Natural killer cell (primary cell): ENCODE data around the gene SNX22. TPM values are rescaled to one million over a fixed set of nuclear protein-coding genes. Genes with fewer than 3 reads are reported as not detected.

Experiments
- ATAC-seq, 3 donors: fragments of 150-1000 bp in 2 of 3; fragments of 200-7000 bp in 1 of 3; cut with Tn5 transposase; 1 replicate in 1 of 3; 2 replicates in 2 of 3; pipeline ENCODE4 v1.10.0; 2021; ENCODE audit warnings: mild to moderate bottlenecking in 2 of 3, moderate library complexity in 2 of 3
- DNase-seq, 2 donors: peaks; one replicate each; pipeline versions ENCODE4 v3.0.0 to v3.0.0-alpha.2; 2013 to 2021; ENCODE audit warnings: mixed read lengths in 1 of 2
- H3K27ac ChIP-seq: one replicate; pipeline ENCODE4 v1.5.1; 2013; ENCODE audit warnings: mild to moderate bottlenecking, low read length
- H3K27me3 ChIP-seq: one replicate; pipeline ENCODE4 v1.6.1; 2013; ENCODE audit warnings: low read length; ENCODE audit not compliant: control insufficient read depth, insufficient read depth
- H3K36me3 ChIP-seq: one replicate; pipeline ENCODE4 v1.6.1; 2013; ENCODE audit warnings: low read length; ENCODE audit not compliant: control insufficient read depth, insufficient read depth
- H3K4me1 ChIP-seq: one replicate; pipeline ENCODE4 v1.6.1; 2013; ENCODE audit warnings: low read length; ENCODE audit not compliant: control insufficient read depth, insufficient read depth
- H3K4me3 ChIP-seq: one replicate; pipeline ENCODE4 v1.5.1; 2013; ENCODE audit warnings: low read length
- H3K9me3 ChIP-seq: one replicate; pipeline ENCODE4 v1.6.1; 2013; ENCODE audit warnings: low read length; ENCODE audit not compliant: control insufficient read depth, insufficient read depth
- H3K27ac Mint-ChIP-seq, 2 donors: one replicate each; pipeline ENCODE4 v1.8.0; 2022; ENCODE audit warnings: mild to moderate bottlenecking in 2 of 2, mixed read lengths in 2 of 2, moderate library complexity in 1 of 2
- H3K27me3 Mint-ChIP-seq, 2 donors: one replicate each; pipeline ENCODE4 v1.8.0; 2022; ENCODE audit warnings: low read depth in 2 of 2, mixed read lengths in 2 of 2
- H3K36me3 Mint-ChIP-seq: one replicate; pipeline ENCODE4 v1.8.0; 2022; ENCODE audit warnings: mixed read lengths
- H3K4me1 Mint-ChIP-seq, 2 donors: one replicate each; pipeline ENCODE4 v1.8.0; 2022; ENCODE audit warnings: mixed read lengths in 2 of 2
- H3K4me3 Mint-ChIP-seq: one replicate; pipeline ENCODE4 v1.8.0; 2022; ENCODE audit warnings: mild to moderate bottlenecking, moderate library complexity, mixed read lengths
- H3K9me3 Mint-ChIP-seq, 2 donors: one replicate each; pipeline ENCODE4 v1.8.0; 2022; ENCODE audit warnings: mixed read lengths in 2 of 2
- WGBS: methylation state at CpG from one replicate; pipeline ENCODE4 v1.1.7; 2013; ENCODE audit warnings: missing lambda C conversion rate; ENCODE audit not compliant: insufficient coverage; 5-methylcytosine and 5-hydroxymethylcytosine counted together
- intact Hi-C: fragments of 100-400 bp; cut with micrococcal nuclease; formaldehyde crosslinking; loops from one replicate; pipeline ENCODE4 v1.14.2; 2022
- total RNA-seq, 4 donors: library from RNA; stranded (reverse); fragments of 120-200 nt in 1 of 4; gene quantifications; one replicate each; pipeline versions ENCODE4 v1.2.3 to v1.2.4, GENCODE V29; 2013 to 2022
- TF ChIP-seq, protein P1 (sequence below): fragments of 200-600 bp; IDR thresholded peaks from one replicate; pipeline ENCODE4 v1.8.0; 2022; ENCODE audit warnings: antibody characterized with exemption

SNX22 gene
- total RNA-seq, 3 donors from 2014 or later (not counting 1 experiment from before 2014, with no cell fraction given): 0.41 to 0.80 (median 0.75) TPM

DNA sequence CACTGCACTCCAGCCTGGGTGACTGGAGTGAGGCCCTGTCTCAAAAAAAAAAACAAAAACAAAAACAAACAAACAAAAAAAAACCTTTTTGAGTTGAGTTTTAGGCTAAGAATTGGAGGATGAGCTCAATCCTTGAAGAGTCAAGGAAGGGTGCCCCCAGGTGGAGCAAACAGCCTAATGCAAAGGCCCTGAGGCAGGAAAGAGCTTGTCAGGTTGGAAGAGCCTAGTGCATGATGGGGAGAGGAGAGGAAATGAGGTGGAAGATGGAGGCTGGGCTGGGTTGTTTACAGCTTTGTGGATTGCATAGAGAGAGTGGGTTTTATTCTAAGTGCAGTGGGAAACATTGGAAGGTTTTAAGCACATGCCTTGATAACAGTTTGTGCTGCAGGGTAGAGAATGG is 2.1 kb upstream of the SNX22 start:
- Histone ChIP-seq H3K4me1 (peaks cover 35% of the 10 kb centered on the region), H3K9me3 (no peaks in the 10 kb centered on the region), H3K4me3 (no peak overlapping the region), H3K27me3 (peaks cover 12% of the 10 kb centered on the region), H3K27ac (no peak overlapping the region), H3K36me3 (peaks cover 11% of the 10 kb centered on the region)
- peaks cover 6 to 7% of the 10 kb centered on the region in 2 donors for H3K27me3 Mint-ChIP-seq
- H3K36me3 Mint-ChIP-seq: no peaks in the 10 kb centered on the region
- peaks cover 8 to 26% of the 10 kb centered on the region in 2 donors for H3K4me1 Mint-ChIP-seq
- ATAC-seq (no peak), DNase-seq (peak in 1 of 2 donors; percentile 37)
- TF ChIP-seq, protein P1, sequence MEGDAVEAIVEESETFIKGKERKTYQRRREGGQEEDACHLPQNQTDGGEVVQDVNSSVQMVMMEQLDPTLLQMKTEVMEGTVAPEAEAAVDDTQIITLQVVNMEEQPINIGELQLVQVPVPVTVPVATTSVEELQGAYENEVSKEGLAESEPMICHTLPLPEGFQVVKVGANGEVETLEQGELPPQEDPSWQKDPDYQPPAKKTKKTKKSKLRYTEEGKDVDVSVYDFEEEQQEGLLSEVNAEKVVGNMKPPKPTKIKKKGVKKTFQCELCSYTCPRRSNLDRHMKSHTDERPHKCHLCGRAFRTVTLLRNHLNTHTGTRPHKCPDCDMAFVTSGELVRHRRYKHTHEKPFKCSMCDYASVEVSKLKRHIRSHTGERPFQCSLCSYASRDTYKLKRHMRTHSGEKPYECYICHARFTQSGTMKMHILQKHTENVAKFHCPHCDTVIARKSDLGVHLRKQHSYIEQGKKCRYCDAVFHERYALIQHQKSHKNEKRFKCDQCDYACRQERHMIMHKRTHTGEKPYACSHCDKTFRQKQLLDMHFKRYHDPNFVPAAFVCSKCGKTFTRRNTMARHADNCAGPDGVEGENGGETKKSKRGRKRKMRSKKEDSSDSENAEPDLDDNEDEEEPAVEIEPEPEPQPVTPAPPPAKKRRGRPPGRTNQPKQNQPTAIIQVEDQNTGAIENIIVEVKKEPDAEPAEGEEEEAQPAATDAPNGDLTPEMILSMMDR: no peak
- H3K9me3 Mint-ChIP-seq: no peaks in the 10 kb centered on the region
- intact Hi-C loops: no loop called here
- H3K27ac Mint-ChIP-seq: no peak overlapping the region
- peak overlapping the region; percentile 30 for H3K4me3 Mint-ChIP-seq

DNA sequence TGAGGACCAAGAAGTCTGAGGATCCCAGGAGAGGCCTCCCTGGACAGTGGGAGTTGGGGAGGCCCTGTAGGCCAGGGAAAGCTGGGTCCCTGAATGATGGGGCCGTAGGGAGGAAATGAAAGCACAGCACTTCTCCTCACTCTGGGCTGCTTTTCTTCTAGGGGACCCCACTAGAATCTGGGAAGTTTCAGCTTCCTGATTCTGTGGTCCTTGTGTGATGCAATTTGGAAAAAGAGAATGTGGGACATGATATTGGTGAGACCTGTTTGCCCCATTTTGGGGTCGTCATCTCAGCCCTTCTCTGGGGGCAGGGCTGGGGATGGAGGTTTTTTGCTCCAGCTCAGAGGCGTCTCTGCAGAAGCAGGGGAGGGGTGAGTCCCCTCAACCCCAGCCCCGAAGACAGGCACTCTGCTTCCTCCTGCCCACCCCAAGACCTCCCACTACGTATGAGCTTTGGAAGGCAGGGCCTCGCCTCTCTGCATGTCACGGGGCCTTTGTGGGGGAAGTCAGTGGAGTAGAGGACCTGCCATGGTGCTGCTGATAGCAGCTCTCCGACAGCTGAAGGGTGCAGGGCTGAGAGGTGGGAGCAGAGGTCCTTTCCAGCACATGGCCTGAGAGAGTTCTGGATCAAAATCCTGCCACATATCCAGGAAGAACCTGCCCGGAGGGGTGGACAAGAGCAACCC is 1.5 kb upstream of the SNX22 start:
- 65% methylated on average over 6 of the region's 9 CpGs for WGBS
- no peaks in the 10 kb centered on the region for H3K9me3 ChIP-seq

GRCh38 chr15:64152507-64153387 is 1.2 kb downstream of the SNX22 start:
- DNase-seq (peak in 1 of 2 donors; percentile 39), ATAC-seq (peak in 1 of 3 donors; percentile 1)
- peaks cover 2% of the 10 kb centered on the region for H3K36me3 Mint-ChIP-seq
- no peaks in the 10 kb centered on the region for H3K9me3 ChIP-seq
- H3K4me1 Mint-ChIP-seq: peaks cover 12 to 34% of the 10 kb centered on the region in 2 donors
- peaks cover 35% of the 10 kb centered on the region for H3K4me1 ChIP-seq
- peak overlapping the region in 1 of 2 donors; percentile 72 for H3K27ac Mint-ChIP-seq
- H3K4me3 Mint-ChIP-seq: peak overlapping the region; percentile 52
- H3K36me3 ChIP-seq: peaks cover 33% of the 10 kb centered on the region
- TF ChIP-seq, protein P1: no peak
- peak overlapping the region; percentile 19 for H3K4me3 ChIP-seq
- H3K27me3 ChIP-seq: peaks cover 12% of the 10 kb centered on the region
- H3K27me3 Mint-ChIP-seq: peaks cover 6 to 7% of the 10 kb centered on the region in 2 donors
- H3K27ac ChIP-seq: peak overlapping the region; percentile 4
- no peaks in the 10 kb centered on the region for H3K9me3 Mint-ChIP-seq
- intact Hi-C loops: loop anchor here (5.0 kb wide), 1 partner anchor 55 kb away; the partner anchor contains the start of gene SNX1
- 24% methylated on average over 26 of the region's 27 CpGs for WGBS

More for the DNA sequence above, 1.5 kb upstream of the SNX22 start:
- peak overlapping the region; percentile 30 for H3K4me3 Mint-ChIP-seq
- H3K27ac ChIP-seq: no peak overlapping the region
- H3K9me3 Mint-ChIP-seq: no peaks in the 10 kb centered on the region
- intact Hi-C loops: loop anchor here (5.0 kb wide), 1 partner anchor 53 kb away; the partner anchor contains the start of gene SNX1
- H3K4me1 ChIP-seq: peaks cover 35% of the 10 kb centered on the region
- no peak for ATAC-seq
- peaks cover 8 to 26% of the 10 kb centered on the region in 2 donors for H3K4me1 Mint-ChIP-seq
- H3K36me3 Mint-ChIP-seq: no peaks in the 10 kb centered on the region
- no peak overlapping the region for H3K27ac Mint-ChIP-seq
- H3K4me3 ChIP-seq: no peak overlapping the region
- TF ChIP-seq, protein P1: no peak
- no peak for DNase-seq
- H3K27me3 ChIP-seq: peaks cover 12% of the 10 kb centered on the region
- H3K27me3 Mint-ChIP-seq: peaks cover 6 to 7% of the 10 kb centered on the region in 2 donors
- H3K36me3 ChIP-seq: peaks cover 10% of the 10 kb centered on the region
